Upper lobe of left lung (tissue), 4 donors: ENCODE measurements around the gene DYSF.

Experiments
- POLR2AphosphoS5 ChIP-seq, 2 donors: sonication (generic); formaldehyde crosslinking; IDR thresholded peaks; one replicate each; pipeline ENCODE4 v1.5.1; 2017; ENCODE audit warnings: antibody characterized with exemption in 2 of 2
- TF ChIP-seq, protein P1 (sequence below), 6 experiments: fragments of 450-650 bp in 4 of 6; fragments of 200-600 bp in 2 of 6; sonication (generic) in 2 of 6; IDR thresholded peaks; one replicate each; pipeline ENCODE4 v1.5.1; 2016 to 2019; ENCODE audit warnings: antibody characterized with exemption in 6 of 6

DNA sequence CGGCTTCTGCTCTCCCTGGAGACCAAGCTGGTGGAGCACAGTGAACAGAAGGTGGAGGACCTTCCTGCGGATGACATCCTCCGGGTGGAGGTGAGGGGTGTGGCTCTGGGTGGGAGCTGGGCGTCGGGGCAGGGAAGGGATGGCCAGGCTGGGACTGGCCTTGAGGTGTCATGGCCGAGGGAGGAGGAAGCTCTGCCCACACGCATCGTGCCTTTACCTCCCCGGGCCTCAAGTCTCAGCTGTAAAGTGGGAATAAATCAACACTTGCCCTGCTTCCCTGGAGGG, 98.2 kb downstream of the DYSF start:
- TF ChIP-seq POLR2AphosphoS5 (IDR thresholded peaks at IDR 0.05): no peak
- TF ChIP-seq, protein P1, sequence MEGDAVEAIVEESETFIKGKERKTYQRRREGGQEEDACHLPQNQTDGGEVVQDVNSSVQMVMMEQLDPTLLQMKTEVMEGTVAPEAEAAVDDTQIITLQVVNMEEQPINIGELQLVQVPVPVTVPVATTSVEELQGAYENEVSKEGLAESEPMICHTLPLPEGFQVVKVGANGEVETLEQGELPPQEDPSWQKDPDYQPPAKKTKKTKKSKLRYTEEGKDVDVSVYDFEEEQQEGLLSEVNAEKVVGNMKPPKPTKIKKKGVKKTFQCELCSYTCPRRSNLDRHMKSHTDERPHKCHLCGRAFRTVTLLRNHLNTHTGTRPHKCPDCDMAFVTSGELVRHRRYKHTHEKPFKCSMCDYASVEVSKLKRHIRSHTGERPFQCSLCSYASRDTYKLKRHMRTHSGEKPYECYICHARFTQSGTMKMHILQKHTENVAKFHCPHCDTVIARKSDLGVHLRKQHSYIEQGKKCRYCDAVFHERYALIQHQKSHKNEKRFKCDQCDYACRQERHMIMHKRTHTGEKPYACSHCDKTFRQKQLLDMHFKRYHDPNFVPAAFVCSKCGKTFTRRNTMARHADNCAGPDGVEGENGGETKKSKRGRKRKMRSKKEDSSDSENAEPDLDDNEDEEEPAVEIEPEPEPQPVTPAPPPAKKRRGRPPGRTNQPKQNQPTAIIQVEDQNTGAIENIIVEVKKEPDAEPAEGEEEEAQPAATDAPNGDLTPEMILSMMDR (IDR thresholded peaks at IDR 0.05): no peak
